HepG2 (cell line): ENCODE measurements around the gene FIGNL1.

Experiments
- ATF2 ChIP-seq: sonication (generic); formaldehyde crosslinking; IDR thresholded peaks from 2 replicates; pipeline ENCODE4 v1.4.0; 2020; ENCODE audit warnings: missing genetic modification reagents
- CCAR2 ChIP-seq: fragments of 200-400 bp; formaldehyde crosslinking; optimal IDR thresholded peaks from 2 replicates; pipeline ENCODE3; 2018; ENCODE audit warnings: low read depth, mild to moderate bottlenecking, low read length, moderate library complexity
- CTCF ChIP-seq: sonication (generic); formaldehyde crosslinking; IDR thresholded peaks from 2 replicates; pipeline ENCODE4 v1.5.0; 2020; ENCODE audit warnings: mild to moderate bottlenecking, missing genetic modification reagents, moderate library complexity
- HMGA1 ChIP-seq: sonication (generic); formaldehyde crosslinking; conservative IDR thresholded peaks from 2 replicates; pipeline ENCODE4 v1.4.0; 2020; ENCODE audit warnings: missing genetic modification reagents
- HOXA7 ChIP-seq: sonication (generic); formaldehyde crosslinking; IDR thresholded peaks from 2 replicates; pipeline ENCODE4 v1.8.1; 2022; ENCODE audit warnings: mild to moderate bottlenecking, missing genetic modification reagents, moderate library complexity
- KDM1A ChIP-seq: IDR thresholded peaks from 2 replicates; pipeline ENCODE4 v1.6.1; 2016; ENCODE audit warnings: missing compliant biosample characterization
- RNF2 ChIP-seq: fragments of 450-650 bp; conservative IDR thresholded peaks from 2 replicates; pipeline ENCODE4 v1.6.1; 2016; ENCODE audit warnings: low read depth
- UBTF ChIP-seq: sonication (generic); formaldehyde crosslinking; IDR thresholded peaks from 2 replicates; pipeline ENCODE4 v1.4.0; 2020; ENCODE audit warnings: mild to moderate bottlenecking, missing genetic modification reagents
- ZNF138 ChIP-seq: sonication (generic); formaldehyde crosslinking; IDR thresholded peaks from 2 replicates; pipeline ENCODE4 v1.5.0; 2020; ENCODE audit warnings: mild to moderate bottlenecking, low read depth, missing genetic modification reagents
- ZNF180 ChIP-seq: sonication (generic); formaldehyde crosslinking; IDR thresholded peaks from 2 replicates; pipeline ENCODE4 v1.4.0; 2020; ENCODE audit warnings: low read depth, missing genetic modification reagents, borderline replicate concordance
- ZNF431 ChIP-seq: sonication (generic); formaldehyde crosslinking; IDR thresholded peaks from 2 replicates; pipeline ENCODE4 v1.9.0; 2022; ENCODE audit warnings: missing genetic modification reagents, low read depth, mild to moderate bottlenecking, borderline replicate concordance
- ZNF562 ChIP-seq: sonication (generic); formaldehyde crosslinking; IDR thresholded peaks from 2 replicates; pipeline ENCODE4 v1.8.0; 2022; ENCODE audit warnings: missing genetic modification reagents, borderline replicate concordance
- ZNF687 ChIP-seq: sonication (generic); formaldehyde crosslinking; IDR thresholded peaks from 2 replicates; pipeline ENCODE4 v1.5.1; 2020; ENCODE audit warnings: mild to moderate bottlenecking, missing genetic modification reagents, moderate library complexity
- ZNF770 ChIP-seq: sonication (generic); formaldehyde crosslinking; IDR thresholded peaks from 2 replicates; pipeline ENCODE4 v1.5.0; 2020; ENCODE audit warnings: mild to moderate bottlenecking, missing genetic modification reagents

- no peak for TF ChIP-seq KDM1A (CRISPR knock-in tag)
- no peak for TF ChIP-seq UBTF (CRISPR knock-in tag)
- no peak for TF ChIP-seq ZNF431 (CRISPR knock-in tag)
- no peak for TF ChIP-seq HOXA7 (CRISPR knock-in tag)
- TF ChIP-seq ZNF180 (CRISPR knock-in tag) = no peak
- no peak for TF ChIP-seq HMGA1 (CRISPR knock-in tag)
- TF ChIP-seq ZNF562 = no peak
- TF ChIP-seq CCAR2 = no peak
- no peak for TF ChIP-seq ZNF770 (CRISPR knock-in tag)
- no peak for TF ChIP-seq ZNF687 (CRISPR knock-in tag)
- no peak for TF ChIP-seq ATF2 (CRISPR knock-in tag)
- no peak for TF ChIP-seq CTCF (CRISPR knock-in tag)
- TF ChIP-seq ZNF138 = no peak
- no peak for TF ChIP-seq RNF2
These were observed 52.2 kb downstream of the FIGNL1 start for GRCh38 chr7:50397971-50398324.
